Measurements from ENCODE around the gene PKP3. TPM values are rescaled to one million over a fixed set of nuclear protein-coding genes. Genes with fewer than 3 reads are reported as not detected.
A peak's percentile ranks its signal among the peaks of the same experiment; 100 is the strongest.

Gene PKP3
- total RNA-seq, 3 donors from 2014 or later = 0.32 to 60.9 (median 36.7) TPM

DNA sequence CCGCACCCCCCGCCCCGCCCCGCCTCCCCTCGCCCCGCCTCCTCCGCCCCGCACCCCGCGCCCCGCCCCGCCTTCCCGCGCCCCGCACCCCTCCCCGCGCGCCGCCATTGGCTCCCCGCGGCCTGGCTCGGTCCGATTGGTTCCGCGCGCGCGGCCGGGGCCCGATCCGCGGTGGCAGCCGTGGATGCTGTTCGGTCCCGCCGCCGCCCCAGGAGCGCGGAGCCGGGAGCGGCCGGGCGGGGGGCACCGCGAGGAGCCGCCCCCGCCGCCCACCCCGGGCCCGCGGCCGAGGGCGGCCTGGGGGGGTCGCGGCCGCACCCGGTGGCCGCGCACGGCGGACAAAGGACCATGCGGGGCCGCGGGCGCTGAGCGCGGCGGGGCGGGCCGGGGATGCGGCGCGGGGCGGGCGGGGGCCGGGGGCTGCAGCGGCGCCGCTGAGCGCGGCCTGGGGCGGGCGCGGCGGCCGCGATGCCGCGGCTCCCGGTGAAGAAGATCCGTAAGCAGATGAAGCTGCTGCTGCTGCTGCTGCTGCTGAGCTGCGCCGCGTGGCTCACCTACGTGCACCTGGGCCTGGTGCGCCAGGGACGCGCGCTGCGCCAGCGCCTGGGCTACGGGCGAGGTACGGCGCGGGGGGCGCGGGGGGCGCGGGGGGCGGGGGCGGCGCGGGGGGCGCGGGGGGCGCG, 24.5 kb upstream of the PKP3 start, which contains the start of gene B4GALNT4:
TSS of gene B4GALNT4 (plus strand) at position 164 of the 683 bp plus-strand sequence. CDS start at position 469, 305 bp downstream.
- H3K27ac ChIP-seq = no peak within 1 kb of the TSS
- no peak for DNase-seq (ENCODE audit: low spot score in 2 of 2)
- TF ChIP-seq POLR2AphosphoS5 (IDR thresholded peaks at IDR 0.05) = no peak
- TF ChIP-seq, protein P1, sequence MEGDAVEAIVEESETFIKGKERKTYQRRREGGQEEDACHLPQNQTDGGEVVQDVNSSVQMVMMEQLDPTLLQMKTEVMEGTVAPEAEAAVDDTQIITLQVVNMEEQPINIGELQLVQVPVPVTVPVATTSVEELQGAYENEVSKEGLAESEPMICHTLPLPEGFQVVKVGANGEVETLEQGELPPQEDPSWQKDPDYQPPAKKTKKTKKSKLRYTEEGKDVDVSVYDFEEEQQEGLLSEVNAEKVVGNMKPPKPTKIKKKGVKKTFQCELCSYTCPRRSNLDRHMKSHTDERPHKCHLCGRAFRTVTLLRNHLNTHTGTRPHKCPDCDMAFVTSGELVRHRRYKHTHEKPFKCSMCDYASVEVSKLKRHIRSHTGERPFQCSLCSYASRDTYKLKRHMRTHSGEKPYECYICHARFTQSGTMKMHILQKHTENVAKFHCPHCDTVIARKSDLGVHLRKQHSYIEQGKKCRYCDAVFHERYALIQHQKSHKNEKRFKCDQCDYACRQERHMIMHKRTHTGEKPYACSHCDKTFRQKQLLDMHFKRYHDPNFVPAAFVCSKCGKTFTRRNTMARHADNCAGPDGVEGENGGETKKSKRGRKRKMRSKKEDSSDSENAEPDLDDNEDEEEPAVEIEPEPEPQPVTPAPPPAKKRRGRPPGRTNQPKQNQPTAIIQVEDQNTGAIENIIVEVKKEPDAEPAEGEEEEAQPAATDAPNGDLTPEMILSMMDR (IDR thresholded peaks at IDR 0.05) = no peak
- no peak for TF ChIP-seq POLR2A (IDR thresholded peaks at IDR 0.05)
- H3K27me3 ChIP-seq = peaks cover 0 to 28% of the 10 kb centered on the region in 2 donors
- intact Hi-C loops (cut with DNase I; ENCODE audit: low total_unique reads) = no loop called here
- H3K36me3 ChIP-seq = no peaks in the 10 kb centered on the region
- peak within 1 kb of the TSS in 2 of 3 donors; percentile 49 to 68 for H3K4me3 ChIP-seq
- H3K4me1 ChIP-seq = peaks cover 0 to 4% of the 10 kb centered on the region in 2 donors
- H3K9me3 ChIP-seq = no peaks in the 10 kb centered on the region

GRCh38 chr11:370070-370941, 23.7 kb upstream of the PKP3 start:
- TF ChIP-seq, protein P1 (IDR thresholded peaks at IDR 0.05) = no peak
- TF ChIP-seq POLR2AphosphoS5 (IDR thresholded peaks at IDR 0.05) = no peak
- TF ChIP-seq POLR2A (IDR thresholded peaks at IDR 0.05) = no peak
- Histone ChIP-seq H3K36me3 (no peaks in the 10 kb centered on the region), H3K27ac (no peak overlapping the region), H3K4me1 (peaks cover 0 to 4% of the 10 kb centered on the region in 2 donors), H3K4me3 (peak overlapping the region in 2 of 3 donors; percentile 49 to 68), H3K9me3 (no peaks in the 10 kb centered on the region), H3K27me3 (peaks cover 0 to 21% of the 10 kb centered on the region in 2 donors)
- intact Hi-C loops (cut with DNase I; ENCODE audit: low total_unique reads) = no loop called here
- no peak for DNase-seq (ENCODE audit: low spot score in 2 of 2)

- intact Hi-C loops (cut with DNase I; ENCODE audit: low total_unique reads) = no loop called here
- H3K9me3 ChIP-seq = no peaks in the 10 kb centered on the region
- TF ChIP-seq POLR2AphosphoS5 (IDR thresholded peaks at IDR 0.05) (no peak), POLR2A (IDR thresholded peaks at IDR 0.05) (no peak)
- TF ChIP-seq, protein P1 (IDR thresholded peaks at IDR 0.05) = no peak
- H3K27me3 ChIP-seq = peaks cover 0 to 21% of the 10 kb centered on the region in 2 donors
- H3K4me3 ChIP-seq = no peak overlapping the region
- no peak for DNase-seq (ENCODE audit: low spot score in 2 of 2)
- no peak overlapping the region for H3K27ac ChIP-seq
- H3K4me1 ChIP-seq = peaks cover 0 to 4% of the 10 kb centered on the region in 2 donors
- no peaks in the 10 kb centered on the region for H3K36me3 ChIP-seq
Observed at GRCh38 chr11:371051-371450, 23.0 kb upstream of the PKP3 start.

DNA sequence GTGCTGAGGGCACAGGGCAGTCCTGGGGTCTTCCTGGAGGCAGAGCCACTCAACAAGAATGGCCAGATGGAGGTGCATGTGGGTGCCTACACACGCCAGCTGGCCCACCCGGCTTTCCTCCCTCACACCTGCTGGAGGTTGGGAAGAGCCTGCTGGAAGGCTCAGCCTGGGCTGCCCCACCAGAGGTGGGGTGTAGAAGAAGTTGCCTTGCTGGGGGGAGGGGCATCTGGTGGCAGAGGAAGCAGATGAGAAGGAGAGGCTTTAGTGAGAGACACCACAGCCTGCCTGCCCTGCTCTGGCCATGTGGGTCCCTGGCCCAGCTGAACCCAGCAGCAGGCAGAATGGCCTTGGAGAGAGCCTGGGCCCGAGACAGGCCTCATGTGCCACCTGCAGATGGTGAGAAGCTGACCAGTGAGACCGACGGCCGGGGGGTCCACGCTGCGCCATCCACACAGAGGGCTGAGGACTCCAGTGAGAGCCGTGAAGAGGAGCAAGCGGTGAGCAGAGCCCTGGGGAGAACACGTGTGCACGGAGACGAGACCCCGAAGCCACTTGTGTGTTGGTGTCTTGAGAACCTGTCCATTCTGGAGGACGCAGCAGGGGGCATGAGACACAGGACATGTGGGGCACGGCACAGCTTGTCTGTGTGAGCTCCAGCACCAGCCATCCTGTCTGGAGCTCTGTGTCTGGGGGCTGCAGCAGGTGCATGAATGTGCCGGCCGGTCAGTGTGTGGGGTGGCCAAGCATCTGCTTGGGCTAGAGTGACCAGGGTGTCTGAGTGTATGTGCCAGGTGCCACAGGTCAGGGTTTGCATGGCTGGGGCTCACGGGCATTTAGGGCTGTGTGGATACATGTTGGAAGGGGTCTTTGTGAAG, 22.1 kb upstream of the PKP3 start:
- H3K4me1 ChIP-seq = peaks cover 0 to 4% of the 10 kb centered on the region in 2 donors
- H3K27ac ChIP-seq = no peak overlapping the region
- H3K36me3 ChIP-seq = no peaks in the 10 kb centered on the region
- TF ChIP-seq, protein P1 (IDR thresholded peaks at IDR 0.05) = no peak
- no peak for TF ChIP-seq POLR2AphosphoS5 (IDR thresholded peaks at IDR 0.05)
- no peak for TF ChIP-seq POLR2A (IDR thresholded peaks at IDR 0.05)
- H3K27me3 ChIP-seq = peaks cover 0 to 15% of the 10 kb centered on the region in 2 donors
- DNase-seq (ENCODE audit: low spot score in 2 of 2) = no peak
- H3K4me3 ChIP-seq = no peak overlapping the region
- intact Hi-C loops (cut with DNase I; ENCODE audit: low total_unique reads) = no loop called here
- H3K9me3 ChIP-seq = no peaks in the 10 kb centered on the region

All from breast epithelium (tissue), 4 donors.